ENCODE data around the gene KANSL1.
"Not testable (repeated sequence)": the region's sequence is repeated elsewhere in the genome, so short reads cannot be mapped to it uniquely, and the experiment has no call there.

KANSL1 gene

GRCh38 chr17:46108550-46109110, 84.6 kb downstream of the KANSL1 start:
- FAIRE-seq = no peak

GRCh38 chr17:46108120-46108519, 85.1 kb downstream of the KANSL1 start:
- FAIRE-seq = no peak

- no peak for FAIRE-seq
Observed at GRCh38 chr17:46106966-46107644, 86.1 kb downstream of the KANSL1 start.

GRCh38 chr17:46102806-46103205, 90.4 kb downstream of the KANSL1 start:
- FAIRE-seq = not testable (repeated sequence)

GRCh38 chr17:46101785-46102617, 91.2 kb downstream of the KANSL1 start:
- FAIRE-seq = not testable (repeated sequence)

DNA sequence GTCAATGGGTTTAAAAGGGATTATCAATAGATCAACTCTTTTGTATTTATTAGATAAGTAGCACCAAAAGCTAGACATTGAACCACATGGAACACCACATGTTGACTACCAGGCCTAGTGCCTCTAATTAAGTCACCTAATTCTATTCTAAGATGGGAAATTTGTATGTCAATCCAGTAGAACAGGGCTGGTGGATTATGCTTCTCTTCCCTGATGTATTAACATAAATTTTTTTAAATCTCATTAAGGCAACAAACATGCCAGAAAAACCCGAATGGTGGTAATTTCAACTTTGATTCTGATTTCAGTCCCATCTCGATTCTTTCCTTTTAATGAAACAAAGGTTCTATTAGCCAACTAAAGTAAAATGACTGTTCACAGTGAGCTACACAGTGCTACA, 92.6 kb downstream of the KANSL1 start:
- FAIRE-seq = no peak

- FAIRE-seq = no peak
Observed at GRCh38 chr17:46099865-46100264, 93.4 kb downstream of the KANSL1 start.

DNA sequence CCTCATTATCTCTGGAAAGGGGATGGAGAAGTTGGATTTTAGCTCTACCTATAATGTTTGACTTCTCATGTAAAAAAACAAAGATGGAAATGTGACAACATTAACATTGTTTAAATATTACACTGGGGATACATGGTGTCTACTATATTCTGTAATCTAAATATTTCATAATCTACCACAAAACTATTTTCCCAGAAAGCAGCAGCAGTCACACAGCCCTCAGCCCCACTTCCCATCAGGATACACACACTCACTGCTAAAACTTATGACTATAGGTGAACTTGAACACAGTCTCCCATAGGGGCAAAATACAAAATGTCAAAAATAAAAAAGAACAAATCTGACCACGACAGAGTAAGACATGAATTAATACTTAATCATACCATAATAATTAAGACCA, 95.7 kb downstream of the KANSL1 start:
- no peak for FAIRE-seq

DNA sequence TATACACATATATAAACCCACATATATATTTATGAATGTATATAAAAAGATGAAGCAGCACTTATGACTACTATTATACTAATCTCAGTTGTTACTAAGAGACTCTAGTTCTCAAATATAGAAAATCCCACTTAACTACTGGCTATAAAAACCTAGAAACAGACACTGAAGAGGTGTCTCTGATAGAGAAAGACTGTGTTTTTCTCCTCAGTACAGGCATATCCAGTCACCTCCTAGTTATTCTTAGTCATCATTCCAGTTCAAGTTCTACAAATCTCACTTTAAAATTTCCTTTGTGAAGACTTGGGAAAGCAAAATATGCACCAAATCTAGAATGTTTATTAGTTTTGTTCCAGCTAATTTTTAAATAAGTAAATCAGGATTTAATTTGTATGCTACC, 100.2 kb downstream of the KANSL1 start:
- FAIRE-seq = no peak

DNA sequence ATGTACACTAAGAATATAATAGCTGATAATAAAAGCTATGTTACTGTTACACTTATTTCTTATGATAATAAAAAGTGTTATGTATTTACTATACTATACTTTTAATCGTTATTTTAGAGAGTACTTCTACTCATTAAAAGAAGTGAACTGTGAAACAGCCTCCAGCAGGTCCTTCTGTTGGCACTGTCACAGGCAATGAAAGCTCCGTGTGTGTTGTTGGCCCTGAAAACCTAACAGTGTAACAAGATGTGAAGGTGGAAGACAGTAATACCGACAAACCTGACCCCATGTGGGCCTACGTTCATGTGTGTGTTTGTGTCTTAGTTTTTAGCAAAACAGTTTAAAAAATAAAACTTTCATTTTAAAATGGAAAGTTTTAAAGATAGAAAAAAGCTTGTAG, 102.4 kb downstream of the KANSL1 start:
- FAIRE-seq = no peak

DNA sequence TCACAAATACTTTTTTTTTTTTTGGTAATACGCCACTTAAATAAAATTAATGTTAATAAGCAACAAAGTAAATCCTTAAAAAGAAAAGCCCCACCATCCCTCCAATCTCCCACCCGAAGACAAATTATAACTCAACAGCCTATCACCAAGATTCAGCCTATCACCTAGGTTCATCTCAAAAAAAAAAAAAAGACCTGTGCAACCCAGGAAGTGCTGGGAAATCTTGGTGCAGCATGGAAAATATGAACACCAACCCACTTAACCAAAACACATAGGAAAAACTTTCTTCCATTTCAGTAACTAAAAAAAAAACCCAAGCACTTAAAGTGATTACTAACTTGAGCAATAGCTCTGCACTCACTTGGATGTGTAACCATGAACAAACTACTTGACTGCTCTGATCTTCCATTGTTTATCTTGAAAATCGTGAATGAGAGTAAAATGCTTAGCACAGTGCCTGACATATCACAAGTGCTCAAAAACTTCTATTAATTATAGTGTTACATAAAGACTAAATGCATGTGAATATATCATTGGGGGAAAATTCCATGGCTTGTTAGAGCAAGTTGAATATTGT, 103.8 kb downstream of the KANSL1 start:
- no peak for FAIRE-seq

- no peak for FAIRE-seq
Observed at GRCh38 chr17:46088595-46088994, 104.6 kb downstream of the KANSL1 start.

DNA sequence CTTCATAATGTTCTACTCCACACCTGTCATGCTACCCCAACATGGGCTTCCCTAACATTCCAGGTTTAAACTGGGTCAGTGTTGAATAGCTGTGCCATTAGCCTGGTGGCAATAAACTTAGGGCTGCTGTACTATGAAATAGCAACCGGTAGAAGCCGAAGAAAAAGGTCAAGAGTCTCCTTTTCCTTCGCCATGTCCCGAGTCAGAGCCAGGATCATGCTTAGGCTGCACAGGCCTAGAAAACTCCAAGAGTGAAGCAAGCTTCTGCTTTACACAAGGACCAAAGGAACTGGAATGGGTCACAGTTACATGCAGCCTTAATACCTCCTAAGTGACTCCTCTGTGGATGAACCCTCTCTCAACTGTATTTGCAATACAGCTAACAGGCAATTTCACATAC, 105.4 kb downstream of the KANSL1 start:
- FAIRE-seq = not testable (repeated sequence)

DNA sequence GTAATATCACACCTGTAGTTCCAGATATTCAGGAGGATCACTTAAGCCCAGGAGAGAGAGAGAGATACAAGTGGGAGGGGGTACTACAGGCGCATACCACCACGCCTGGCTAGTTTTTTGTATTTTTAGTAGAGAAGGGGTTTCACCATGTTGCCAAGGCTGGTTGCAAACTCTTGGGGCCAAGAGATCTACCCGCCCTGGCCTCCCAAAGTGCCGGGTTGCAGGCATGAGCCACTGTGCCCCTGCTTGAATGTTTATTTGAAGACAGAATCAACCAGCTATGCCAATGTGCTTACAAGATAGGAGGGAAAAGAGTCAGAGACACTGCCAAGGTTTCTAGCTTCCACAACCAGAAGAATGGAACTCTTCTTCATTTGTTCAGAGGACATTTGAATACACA, 106.4 kb downstream of the KANSL1 start:
- FAIRE-seq = no peak

DNA sequence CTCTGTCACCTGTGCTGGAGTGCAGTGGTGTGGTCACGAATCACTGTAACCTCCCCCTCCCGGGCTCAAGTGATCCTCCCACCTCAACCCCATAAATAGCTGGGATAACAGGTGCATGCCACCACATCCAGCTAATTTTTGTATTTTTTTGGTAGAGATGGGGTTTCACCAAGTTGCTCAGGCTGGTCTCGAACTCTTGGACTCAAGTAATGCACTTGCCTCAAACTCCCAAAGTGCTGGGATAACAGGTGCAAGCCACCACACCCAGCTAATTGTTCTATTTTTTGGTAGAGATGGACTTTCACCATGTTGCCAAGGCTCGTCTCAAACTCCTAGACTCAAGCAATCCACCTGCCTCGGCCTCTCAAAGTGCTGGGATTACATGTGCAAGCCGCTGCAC, 107.7 kb downstream of the KANSL1 start:
- FAIRE-seq = no peak

DNA sequence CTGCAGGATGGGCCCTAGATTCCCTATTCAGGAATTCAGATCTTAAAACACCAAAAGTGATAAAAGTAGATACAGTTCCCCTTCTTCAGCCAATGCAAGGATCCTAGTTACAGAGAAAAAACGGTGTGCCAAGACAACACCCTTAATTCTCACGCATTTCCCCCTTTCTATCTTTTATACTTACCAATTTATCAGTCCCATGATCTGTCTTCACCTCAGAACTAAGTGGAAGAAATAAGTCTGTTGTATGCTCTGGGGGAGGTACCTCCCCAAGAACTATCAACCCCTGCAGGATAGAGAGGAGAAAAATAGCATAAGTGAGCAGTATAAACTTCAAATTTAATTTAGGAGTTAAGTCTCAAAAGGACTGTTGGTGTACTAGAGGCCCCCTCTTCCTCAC, 111.0 kb downstream of the KANSL1 start:
- no peak for FAIRE-seq

DNA sequence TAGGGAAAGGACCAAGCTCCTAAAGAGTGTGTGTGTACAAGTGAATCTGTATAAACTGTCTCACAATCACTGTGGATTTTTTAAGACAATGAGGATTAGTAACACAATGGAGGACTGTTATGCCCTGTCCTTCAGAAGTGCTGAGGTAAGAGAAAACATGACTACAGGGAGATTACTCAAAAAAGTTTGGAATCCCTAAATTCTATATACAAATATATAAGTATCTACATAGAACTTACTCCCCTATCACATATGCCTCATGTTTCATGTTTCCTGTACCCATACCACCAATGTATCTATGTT, 112.3 kb downstream of the KANSL1 start:
- FAIRE-seq = no peak

GRCh38 chr17:46080118-46081017, 112.9 kb downstream of the KANSL1 start:
- no peak for FAIRE-seq

DNA sequence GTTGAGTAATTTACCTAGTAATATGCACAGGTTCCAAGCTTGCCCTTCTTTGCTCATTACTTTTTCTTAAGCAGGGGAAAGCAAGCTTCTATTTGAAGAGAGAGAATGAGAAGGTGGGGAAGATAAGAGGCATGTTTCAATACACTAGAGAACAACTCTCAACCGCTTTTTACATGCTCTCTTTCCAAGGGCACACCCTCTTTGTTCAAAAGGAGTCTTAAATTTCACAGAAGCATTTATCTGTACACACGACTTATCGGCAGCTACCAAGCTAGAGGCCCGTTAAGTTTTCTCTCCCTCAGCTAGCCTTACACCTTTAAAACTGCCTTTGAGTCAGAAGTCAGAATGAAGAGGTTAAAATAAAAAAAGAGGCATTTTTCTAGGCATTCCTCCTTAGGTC, 114.6 kb downstream of the KANSL1 start:
- no peak for FAIRE-seq

DNA sequence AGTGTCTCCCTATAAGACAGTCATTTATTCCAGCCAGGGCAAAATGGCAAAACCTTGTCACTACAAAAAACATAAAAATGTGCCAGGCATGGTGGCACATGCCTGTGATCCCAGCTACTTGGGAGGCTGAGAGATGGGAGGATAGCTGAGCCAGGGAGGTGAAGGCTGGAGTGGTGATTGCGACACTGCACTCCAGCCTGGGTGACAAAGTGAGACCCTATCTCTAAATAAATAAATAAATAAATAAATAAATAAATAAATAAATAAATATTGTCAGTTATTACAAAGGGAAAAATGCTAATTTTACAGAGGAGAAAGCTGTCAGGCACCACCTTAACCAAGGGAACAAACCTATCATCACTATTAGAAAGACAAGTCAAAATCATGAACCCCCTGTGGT, 118.7 kb downstream of the KANSL1 start:
- FAIRE-seq = no peak

- no peak for FAIRE-seq
Observed at GRCh38 chr17:46072998-46073397, 120.2 kb downstream of the KANSL1 start.

DNA sequence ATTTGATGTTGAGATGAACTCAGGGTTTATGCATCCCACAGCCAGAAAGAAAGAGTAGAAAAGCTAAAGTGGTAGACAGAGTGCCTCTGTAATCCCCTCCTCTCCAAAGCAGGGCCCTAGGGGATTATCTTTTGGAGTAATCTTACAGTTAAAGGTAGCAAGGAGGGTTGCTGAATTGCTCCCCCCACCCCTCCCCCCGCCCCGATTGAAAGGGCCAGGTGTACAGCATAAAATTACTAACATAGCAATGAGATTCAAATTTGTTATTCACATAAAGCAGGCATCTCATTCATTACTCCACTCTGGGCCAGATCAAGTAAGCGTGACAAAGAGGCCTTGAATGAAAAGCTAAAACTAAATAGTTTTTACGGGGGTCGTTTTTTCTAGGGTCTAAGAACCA, 121.4 kb downstream of the KANSL1 start:
- no peak for FAIRE-seq

GRCh38 chr17:46064460-46064859, 128.8 kb downstream of the KANSL1 start:
- no peak for FAIRE-seq

Measured in colon (tissue), 2 donors.